GM12892 (cell line): ENCODE results near the gene ZNF138. TPM values are rescaled to one million over a fixed set of nuclear protein-coding genes. Genes with fewer than 3 reads are reported as not detected.
"Not testable (repeated sequence)": the region's sequence is repeated elsewhere in the genome, so short reads cannot be mapped to it uniquely, and the experiment has no call there.

Experiments used
- DNase-seq: peaks from one replicate; pipeline ENCODE4 v3.0.0; 2011; ENCODE audit not compliant: insufficient read length
- FAIRE-seq: peaks from 2 replicates; lab custom pipeline; 2011; peaks lifted over from hg19 to GRCh38; lab: Jason Lieb, UNC
- POLR2A ChIP-seq: IDR thresholded peaks from 2 replicates; pipeline ENCODE4 v1.6.1; 2011; ENCODE audit warnings: low read depth, low read length, control low read depth
- POLR2AphosphoS5 ChIP-seq: IDR thresholded peaks from 2 replicates; pipeline ENCODE4 v1.6.1; 2011; ENCODE audit warnings: low read depth, low read length, control low read depth
- TAF1 ChIP-seq: IDR thresholded peaks from 2 replicates; pipeline ENCODE4 v1.6.1; 2011; ENCODE audit warnings: low read depth, mild to moderate bottlenecking, control low read depth, low read length, borderline replicate concordance
- polyA plus RNA-seq: library from polyadenylated mRNA; unstranded; fragments of >200 nt; gene quantifications from one replicate; pipeline ENCODE4 v1.2.1, GENCODE V29; 2012; ENCODE audit warnings: missing spikeins, inconsistent platforms; ENCODE audit not compliant: missing spikeins

ZNF138 gene
- polyA plus RNA-seq = 13.0 TPM

DNA sequence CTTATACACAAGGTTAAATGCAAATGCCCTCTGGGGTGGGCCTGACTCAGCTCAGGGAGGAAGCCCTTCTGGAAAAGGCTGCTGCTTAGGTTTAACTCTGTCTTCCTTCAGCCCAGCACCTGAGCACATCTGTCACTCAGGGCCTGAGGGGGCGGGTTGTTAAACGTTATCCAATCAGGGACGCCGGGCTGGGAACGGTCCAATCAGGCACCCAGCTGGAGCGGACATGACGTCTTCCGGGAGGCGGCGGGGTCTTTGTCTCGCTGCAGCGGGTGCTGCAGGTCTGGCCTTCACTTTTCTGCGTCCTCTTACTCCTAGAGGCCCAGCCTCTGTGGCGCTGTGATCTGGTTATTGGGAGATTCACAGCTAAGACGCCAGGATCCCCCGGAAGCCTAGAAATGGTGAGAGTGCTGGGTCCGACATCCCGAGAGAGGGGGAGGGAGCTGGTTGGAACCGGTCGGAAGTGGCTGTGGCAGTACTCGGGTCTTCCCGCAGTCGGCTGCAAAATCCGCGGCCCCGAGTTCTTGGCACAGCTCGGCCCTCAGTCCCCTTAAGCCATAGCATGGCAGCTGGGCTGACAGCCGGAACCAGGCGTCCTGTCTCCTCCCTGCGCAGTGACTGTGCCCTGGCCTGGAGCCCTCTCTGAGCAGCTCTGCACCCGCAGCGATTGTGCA lies at the start of gene ZNF138:
ZNF138 (plus strand) TSS at position 258 of the 674 bp plus-strand sequence; CDS start at position 399, 141 bp downstream.
- TF ChIP-seq POLR2A = peak; percentile 82
- TF ChIP-seq TAF1 = peak; percentile 71; the same call in 1 of the 2 replicates
- peak; percentile 76 for TF ChIP-seq POLR2AphosphoS5
- FAIRE-seq = peak; percentile 96
- DNase-seq = peak; percentile 81

- FAIRE-seq = no peak
- no peak for DNase-seq
- TF ChIP-seq TAF1 (no peak), POLR2AphosphoS5 (no peak), POLR2A (no peak)
These were observed 49.5 kb upstream of the ZNF138 start for GRCh38 chr7:64744680-64745079.

DNA sequence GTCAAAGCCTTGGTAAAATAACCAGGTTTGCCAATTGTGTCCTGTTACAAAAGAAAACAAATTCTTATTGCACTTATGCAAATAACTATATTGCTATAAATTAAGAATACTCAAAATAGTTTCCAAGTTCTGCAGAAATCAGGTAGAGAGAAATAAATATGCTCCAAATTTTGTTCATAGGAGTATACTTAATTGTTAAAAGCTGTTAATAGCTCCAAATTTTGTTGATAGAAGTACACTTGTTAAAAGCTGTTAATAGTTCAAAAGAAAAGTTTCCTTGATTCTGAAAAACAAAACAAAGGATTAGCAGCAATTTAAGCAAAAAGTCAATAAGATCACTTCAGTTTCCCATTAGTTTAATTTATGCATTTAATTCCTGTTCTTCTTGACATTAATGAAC lies 46.4 kb upstream of the ZNF138 start:
- FAIRE-seq = no peak

GRCh38 chr7:64753032-64753431 lies 41.2 kb upstream of the ZNF138 start:
- TF ChIP-seq POLR2AphosphoS5 (no peak), POLR2A (no peak)
- no peak for DNase-seq
- FAIRE-seq = no peak

More for the DNA sequence above, 46.4 kb upstream of the ZNF138 start:
- no peak for TF ChIP-seq POLR2AphosphoS5
- DNase-seq = no peak

DNA sequence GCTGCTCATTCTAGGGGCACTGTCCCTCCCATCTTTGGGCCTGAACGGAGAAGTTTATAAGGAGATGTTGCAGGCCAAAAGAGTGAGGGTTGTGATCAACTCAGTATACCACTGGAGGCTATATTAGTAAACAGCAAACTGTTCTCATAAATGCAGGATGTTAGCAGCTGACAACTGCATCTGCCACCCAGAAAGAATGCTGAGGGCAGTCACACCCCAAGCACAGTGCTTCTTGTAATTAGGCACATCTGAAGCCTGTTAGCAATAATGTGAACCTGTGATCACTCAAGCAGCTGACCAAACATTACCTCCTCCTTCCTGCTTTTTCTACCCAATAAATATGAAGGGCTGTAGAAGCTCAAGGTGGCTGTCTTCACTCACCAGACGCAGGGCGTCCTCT lies 38.4 kb upstream of the ZNF138 start:
- TF ChIP-seq TAF1 (no peak), POLR2AphosphoS5 (no peak), POLR2A (no peak)
- FAIRE-seq = no peak
- no peak for DNase-seq

DNA sequence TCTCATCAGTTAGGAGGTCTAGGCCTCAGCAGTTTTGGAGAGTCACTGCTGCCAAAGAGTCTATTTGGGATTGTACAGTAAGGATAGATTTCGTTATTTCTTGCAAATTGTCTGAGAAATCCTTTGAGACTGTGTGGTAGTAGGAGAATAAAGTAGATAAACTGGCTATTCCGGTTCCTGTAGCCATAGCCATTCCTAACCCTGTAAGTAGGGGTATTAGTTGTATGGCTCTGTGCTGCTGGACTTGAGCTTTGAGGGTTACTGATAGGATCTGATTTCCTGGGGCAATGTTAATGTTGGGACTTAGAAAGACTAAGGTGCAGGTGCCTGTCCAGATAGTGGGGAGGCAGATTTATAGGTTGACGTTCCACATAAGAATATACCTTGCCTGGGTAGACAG lies 36.1 kb upstream of the ZNF138 start:
- no peak for DNase-seq

GRCh38 chr7:64768824-64769223 lies 25.4 kb upstream of the ZNF138 start:
- DNase-seq (no peak), FAIRE-seq (no peak)
- no peak for TF ChIP-seq POLR2A
- no peak for TF ChIP-seq TAF1
- TF ChIP-seq POLR2AphosphoS5 = no peak

More for the DNA sequence above, 36.1 kb upstream of the ZNF138 start:
- no peak for FAIRE-seq
- TF ChIP-seq POLR2A = no peak
- TF ChIP-seq TAF1 = no peak
- no peak for TF ChIP-seq POLR2AphosphoS5

GRCh38 chr7:64774204-64774842 lies 19.9 kb upstream of the ZNF138 start:
- no peak for FAIRE-seq
- no peak for TF ChIP-seq TAF1
- TF ChIP-seq POLR2AphosphoS5 = no peak
- no peak for TF ChIP-seq POLR2A

GRCh38 chr7:64775289-64775688 lies 18.9 kb upstream of the ZNF138 start:
- no peak for DNase-seq
- TF ChIP-seq POLR2A = no peak
- no peak for TF ChIP-seq TAF1
- no peak for TF ChIP-seq POLR2AphosphoS5
- FAIRE-seq = no peak

More at GRCh38 chr7:64774204-64774842, 19.9 kb upstream of the ZNF138 start:
- DNase-seq = no peak

DNA sequence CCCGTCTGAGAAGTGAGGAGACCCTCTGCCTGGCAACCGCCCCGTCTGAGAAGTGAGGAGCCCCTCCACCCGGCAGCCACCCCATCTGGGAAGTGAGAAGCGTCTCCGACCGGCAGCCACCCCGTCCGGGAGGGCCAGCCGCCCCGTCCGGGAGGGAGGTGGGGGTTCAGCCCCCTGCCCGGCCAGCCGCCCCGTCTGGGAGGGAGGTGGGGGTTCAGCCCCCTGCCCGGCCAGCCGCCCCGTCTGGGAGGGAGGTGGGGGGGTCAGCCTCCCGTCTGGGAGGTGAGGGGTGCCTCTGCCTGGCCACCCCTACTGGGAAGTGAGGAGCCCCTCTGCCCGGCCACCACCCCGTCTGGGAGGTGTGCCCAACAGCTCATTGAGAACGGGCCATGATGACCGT lies 9.4 kb upstream of the ZNF138 start:
- FAIRE-seq, DNase-seq: not testable (repeated sequence)

- no peak for TF ChIP-seq TAF1
- FAIRE-seq = no peak
- DNase-seq = no peak
These were observed 6.9 kb upstream of the ZNF138 start for GRCh38 chr7:64787295-64787694.

DNA sequence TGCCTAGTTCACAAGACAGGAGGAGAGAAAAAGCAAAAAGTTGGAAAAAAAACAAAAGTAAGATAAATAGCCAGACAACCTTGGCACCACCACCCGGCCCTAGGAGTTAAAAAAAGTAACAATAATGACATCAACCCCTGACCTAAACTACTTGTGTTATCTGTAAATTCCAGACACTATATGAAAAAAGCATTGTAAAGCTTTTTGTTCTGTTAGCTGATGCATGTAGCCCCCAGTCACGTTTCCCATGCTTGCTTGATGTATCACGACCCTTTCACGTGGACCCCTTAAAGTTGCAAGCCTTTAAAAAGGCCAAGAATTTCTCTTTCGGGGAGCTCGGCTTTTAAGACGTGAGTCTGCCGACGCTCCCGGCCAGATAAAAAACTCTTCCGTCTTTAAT lies 5.0 kb upstream of the ZNF138 start:
- FAIRE-seq, DNase-seq: not testable (repeated sequence)

DNA sequence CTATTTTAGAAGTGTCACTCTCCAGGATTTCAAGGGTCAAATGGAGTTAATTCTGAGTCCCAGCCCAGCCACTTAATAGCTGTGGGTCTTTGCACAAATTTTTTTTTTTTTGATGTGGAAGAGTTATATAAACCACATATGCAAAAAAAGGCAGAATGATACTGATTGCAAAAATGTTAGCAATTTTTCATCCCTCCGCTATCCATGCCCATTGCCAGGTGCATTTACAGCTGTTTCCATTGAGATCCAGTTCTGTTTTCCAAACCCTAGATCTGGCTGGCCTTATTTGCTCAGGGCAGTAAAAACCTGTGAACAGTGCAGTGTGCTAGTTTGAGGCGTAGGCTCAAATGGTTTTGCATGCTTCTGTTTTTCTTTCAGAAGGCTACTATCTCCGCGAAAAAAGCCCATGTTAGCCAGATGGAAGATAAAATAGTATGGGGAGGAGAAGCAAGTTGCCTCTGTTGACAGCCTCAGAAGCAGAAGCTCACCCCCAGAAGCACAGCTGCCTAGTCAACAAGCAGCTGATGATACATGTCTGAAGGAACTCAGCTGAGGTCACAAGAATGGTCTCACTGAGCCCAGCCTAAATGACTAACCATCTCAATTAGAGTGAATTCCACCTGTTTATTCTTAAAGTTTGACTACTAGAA lies 997 bp upstream of the ZNF138 start:
- DNase-seq (no peak), FAIRE-seq (no peak)
- TF ChIP-seq TAF1 (no peak), POLR2A (no peak), POLR2AphosphoS5 (no peak)
